Measurements from ENCODE around the gene YRDC. TPM values are rescaled to one million over a fixed set of nuclear protein-coding genes. Genes with fewer than 3 reads are reported as not detected.

Gene YRDC
- total RNA-seq, 4 donors from 2014 or later, result 19.9 to 26.0 (median 21.1) TPM

- DNase-seq, result no peak
- TF ChIP-seq POLR2A (IDR thresholded peaks at IDR 0.05), result no peak
- TF ChIP-seq, protein P1, sequence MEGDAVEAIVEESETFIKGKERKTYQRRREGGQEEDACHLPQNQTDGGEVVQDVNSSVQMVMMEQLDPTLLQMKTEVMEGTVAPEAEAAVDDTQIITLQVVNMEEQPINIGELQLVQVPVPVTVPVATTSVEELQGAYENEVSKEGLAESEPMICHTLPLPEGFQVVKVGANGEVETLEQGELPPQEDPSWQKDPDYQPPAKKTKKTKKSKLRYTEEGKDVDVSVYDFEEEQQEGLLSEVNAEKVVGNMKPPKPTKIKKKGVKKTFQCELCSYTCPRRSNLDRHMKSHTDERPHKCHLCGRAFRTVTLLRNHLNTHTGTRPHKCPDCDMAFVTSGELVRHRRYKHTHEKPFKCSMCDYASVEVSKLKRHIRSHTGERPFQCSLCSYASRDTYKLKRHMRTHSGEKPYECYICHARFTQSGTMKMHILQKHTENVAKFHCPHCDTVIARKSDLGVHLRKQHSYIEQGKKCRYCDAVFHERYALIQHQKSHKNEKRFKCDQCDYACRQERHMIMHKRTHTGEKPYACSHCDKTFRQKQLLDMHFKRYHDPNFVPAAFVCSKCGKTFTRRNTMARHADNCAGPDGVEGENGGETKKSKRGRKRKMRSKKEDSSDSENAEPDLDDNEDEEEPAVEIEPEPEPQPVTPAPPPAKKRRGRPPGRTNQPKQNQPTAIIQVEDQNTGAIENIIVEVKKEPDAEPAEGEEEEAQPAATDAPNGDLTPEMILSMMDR (IDR thresholded peaks at IDR 0.05), result no peak
- Histone ChIP-seq H3K4me3 (no peak overlapping the region), H3K27me3 (no peaks in the 10 kb centered on the region), H3K27ac (peak overlapping the region in 2 of 4 donors; percentile 17 to 52), H3K9me3 (no peaks in the 10 kb centered on the region), H3K4me1 (peaks cover 0 to 11% (median 0%) of the 10 kb centered on the region in 3 donors), H3K36me3 (peaks cover 4 to 91% (median 23%) of the 10 kb centered on the region in 3 donors)
- intact Hi-C loops (cut with DNase I), result no loop called here
- 66 to 78% methylated on average over 9 of the region's 9 CpGs for WGBS, 2 donors
These were observed 15.2 kb upstream of the YRDC start for GRCh38 chr1:37822906-37823815.

GRCh38 chr1:37821481-37821880 lies 13.5 kb upstream of the YRDC start:
- H3K27ac ChIP-seq, result no peak overlapping the region
- no peaks in the 10 kb centered on the region for H3K9me3 ChIP-seq
- TF ChIP-seq, protein P1 (IDR thresholded peaks at IDR 0.05), result no peak
- no peak for TF ChIP-seq POLR2A (IDR thresholded peaks at IDR 0.05)
- no peaks in the 10 kb centered on the region for H3K27me3 ChIP-seq
- 81 to 93% methylated on average over 2 of the region's 2 CpGs for WGBS, 2 donors
- intact Hi-C loops (cut with DNase I), result no loop called here
- H3K4me1 ChIP-seq, result peaks cover 0 to 23% (median 8%) of the 10 kb centered on the region in 3 donors
- no peak for DNase-seq
- H3K36me3 ChIP-seq, result peaks cover 4 to 95% (median 31%) of the 10 kb centered on the region in 3 donors
- H3K4me3 ChIP-seq, result no peak overlapping the region

- Histone ChIP-seq H3K4me3 (no peak overlapping the region), H3K36me3 (peaks cover 0 to 97% (median 35%) of the 10 kb centered on the region in 3 donors), H3K27ac (peak overlapping the region in 3 of 4 donors; percentile 50 to 66 (median 52)), H3K4me1 (peaks cover 0 to 13% (median 8%) of the 10 kb centered on the region in 3 donors), H3K9me3 (no peaks in the 10 kb centered on the region), H3K27me3 (no peaks in the 10 kb centered on the region)
- TF ChIP-seq, protein P1 (IDR thresholded peaks at IDR 0.05), result peak in 1 of 6 experiments; percentile 3
- no peak for TF ChIP-seq POLR2A (IDR thresholded peaks at IDR 0.05)
- intact Hi-C loops (cut with DNase I), result no loop called here
- WGBS, 2 donors, result 15 to 47% methylated on average over 2 of the region's 2 CpGs
- no peak for DNase-seq
These were observed 9.5 kb upstream of the YRDC start for GRCh38 chr1:37817481-37817880.

DNA sequence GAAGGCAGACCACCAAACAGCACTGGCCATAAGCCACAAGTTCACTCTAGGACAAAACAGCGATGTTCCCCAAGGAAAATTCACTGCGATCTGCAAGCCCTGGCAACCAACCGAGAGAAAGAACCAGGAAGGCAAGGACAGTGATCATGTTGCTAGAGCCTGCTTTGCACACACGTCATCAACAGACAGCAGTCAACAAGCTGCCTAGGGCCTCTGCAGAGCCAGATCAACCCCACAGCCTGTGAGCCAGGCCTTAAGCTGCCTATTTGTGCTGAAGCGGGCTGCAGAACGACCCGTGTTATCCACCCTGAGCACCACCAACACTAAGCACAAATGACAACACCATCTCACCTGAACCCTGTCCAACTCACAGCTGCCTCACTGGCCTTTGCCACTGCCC lies 6.2 kb upstream of the YRDC start:
- DNase-seq, result no peak
- H3K27ac ChIP-seq, result no peak overlapping the region
- intact Hi-C loops (cut with DNase I), result no loop called here
- H3K27me3 ChIP-seq, result no peaks in the 10 kb centered on the region
- no peak for TF ChIP-seq POLR2A (IDR thresholded peaks at IDR 0.05)
- TF ChIP-seq, protein P1 (IDR thresholded peaks at IDR 0.05), result no peak
- 89 to 90% methylated on average over 3 to 6 of the region's 7 CpGs for WGBS, 2 donors
- peaks cover 0 to 39% (median 14%) of the 10 kb centered on the region in 3 donors for H3K4me1 ChIP-seq
- no peaks in the 10 kb centered on the region for H3K9me3 ChIP-seq
- peaks cover 0 to 82% (median 21%) of the 10 kb centered on the region in 3 donors for H3K36me3 ChIP-seq
- H3K4me3 ChIP-seq, result no peak overlapping the region

GRCh38 chr1:37813529-37814145 lies 5.6 kb upstream of the YRDC start:
- intact Hi-C loops (cut with DNase I), result no loop called here

More at GRCh38 chr1:37813529-37814145, 5.6 kb upstream of the YRDC start:
- TF ChIP-seq, protein P1 (IDR thresholded peaks at IDR 0.05), result no peak
- TF ChIP-seq POLR2A (IDR thresholded peaks at IDR 0.05), result no peak
- Histone ChIP-seq H3K9me3 (no peaks in the 10 kb centered on the region), H3K27me3 (no peaks in the 10 kb centered on the region), H3K4me1 (peaks cover 0 to 45% (median 20%) of the 10 kb centered on the region in 3 donors), H3K4me3 (no peak overlapping the region), H3K27ac (no peak overlapping the region), H3K36me3 (peaks cover 0 to 76% (median 21%) of the 10 kb centered on the region in 3 donors)
- WGBS, 2 donors, result 76 to 82% methylated on average over 2 of the region's 2 CpGs
- no peak for DNase-seq

Measured in esophagus squamous epithelium (tissue), 5 donors.